ENCODE results near the gene STAG3.

- TF ChIP-seq CTCF (conservative IDR thresholded peaks at IDR 0.05; ENCODE audit: low read length) (no peak), EZH2phosphoT487 (IDR thresholded peaks at IDR 0.05; ENCODE audit: borderline replicate concordance) (no peak)
These were observed 14.6 kb upstream of the STAG3 start for GRCh38 chr7:100163006-100163531.
